ENCODE data around the gene NDUFB2.

Gene NDUFB2

DNA sequence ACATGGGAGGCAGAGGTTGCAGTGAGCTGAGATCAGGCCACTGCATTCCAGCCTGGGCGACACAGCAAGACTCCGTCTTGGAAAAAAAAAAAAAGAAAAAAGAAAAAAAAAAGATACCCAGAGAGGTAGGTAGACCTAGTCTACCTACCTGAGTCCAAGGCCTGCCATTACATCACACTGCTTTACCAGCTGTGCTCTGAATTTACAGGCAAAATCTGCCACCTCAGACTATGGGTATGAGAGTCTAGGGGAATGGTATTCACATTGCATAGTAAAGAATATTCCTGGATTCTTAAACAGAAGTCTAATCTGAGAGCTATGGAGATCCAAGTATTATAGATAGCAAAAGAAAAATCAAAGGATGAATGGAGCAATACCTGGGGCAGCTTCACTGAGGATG lies 50.2 kb downstream of the NDUFB2 start:
- no peak for DNase-seq

DNA sequence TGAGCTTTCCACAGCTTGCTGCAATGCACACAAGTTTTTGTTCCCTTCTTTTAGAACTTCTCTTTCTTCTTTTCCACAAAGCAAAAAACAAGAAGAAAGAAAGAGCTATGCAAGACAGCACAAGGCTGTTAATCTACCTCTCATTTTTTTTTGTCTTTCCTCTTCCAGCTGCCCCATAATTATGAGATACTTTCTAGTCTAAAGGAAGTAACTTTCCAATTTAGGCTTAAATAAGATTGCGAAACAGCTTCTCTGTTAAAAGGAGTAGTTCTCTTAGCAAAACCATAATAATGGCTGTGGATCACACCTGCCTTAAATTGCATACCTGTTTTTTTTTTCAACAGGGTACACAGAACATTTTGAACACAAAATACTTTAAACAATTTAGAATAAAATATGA lies 56.0 kb downstream of the NDUFB2 start:
- no peak for DNase-seq

DNA sequence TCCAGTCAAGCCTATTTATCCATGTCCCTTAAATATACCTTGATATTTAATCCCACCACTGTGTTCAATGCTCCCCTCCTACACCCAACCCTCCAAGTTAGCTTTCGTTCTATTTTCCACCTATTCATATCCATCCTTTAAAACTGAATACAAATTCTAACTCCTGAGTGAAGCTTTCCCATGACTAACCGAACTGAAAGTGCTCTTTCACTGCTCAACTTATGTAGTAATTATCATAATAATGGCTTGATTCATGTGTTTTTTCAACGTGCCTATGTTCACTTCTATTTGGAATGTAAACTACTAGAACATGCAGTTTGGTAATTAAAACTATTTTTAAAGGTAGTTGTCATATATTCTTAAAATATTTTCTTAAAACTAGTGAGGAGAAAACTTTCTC lies 58.0 kb downstream of the NDUFB2 start:
- no peak for DNase-seq
